ENCODE results near the gene CCT3.
"Not testable (repeated sequence)": the region's sequence is repeated elsewhere in the genome, so short reads cannot be mapped to it uniquely, and the experiment has no call there.

Gene CCT3

DNA sequence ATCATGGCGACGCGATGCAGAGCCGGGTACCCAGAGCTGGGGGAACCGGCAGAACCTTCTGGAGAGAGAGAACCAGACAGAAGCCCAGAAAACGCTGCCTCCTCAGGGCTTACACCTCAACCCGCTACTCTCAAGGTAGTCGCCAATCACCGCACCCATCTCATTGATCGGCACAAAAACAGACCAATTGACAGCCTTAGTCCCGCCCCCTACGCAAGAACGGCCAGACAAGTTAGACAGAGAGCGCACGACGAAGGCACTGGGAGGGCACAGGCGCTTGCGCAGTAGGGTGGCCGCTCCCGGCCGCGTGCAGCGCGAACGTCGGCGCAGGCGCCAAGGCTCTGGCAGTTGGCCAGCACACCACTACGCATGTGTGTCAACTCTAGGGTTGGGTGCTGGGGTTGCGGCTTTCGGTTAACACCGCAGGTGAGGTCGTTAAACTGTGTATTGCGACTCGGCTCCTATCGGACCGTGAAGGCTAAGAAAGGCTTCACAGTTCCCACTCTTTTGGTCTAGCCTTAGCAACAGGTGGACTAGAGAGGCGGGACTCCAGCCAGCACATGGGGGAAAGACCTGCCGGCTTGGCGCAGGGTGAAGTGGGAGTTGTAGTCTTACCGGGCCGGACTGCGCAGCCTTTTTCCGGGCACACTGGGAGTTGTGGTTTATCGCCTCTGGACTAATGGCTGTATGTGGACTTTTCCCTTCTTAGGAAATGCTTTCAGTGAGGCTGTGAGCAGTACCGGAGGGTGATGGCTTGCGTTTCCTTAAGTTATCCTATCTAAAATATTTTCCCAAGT, at the start of gene CCT3, which contains the start of gene TSACC:
Gene CCT3, minus strand, starts transcription at position 113 of the 797 bp plus-strand sequence. Its CDS starts 108 bp downstream, at position 5.
Gene TSACC, plus strand, starts transcription at position 347 of the 797 bp plus-strand sequence. CDS start 1,232 bp downstream, outside the sequence.
- peak; percentile 100 for DNase-seq (ENCODE audit: low read depth)

DNA sequence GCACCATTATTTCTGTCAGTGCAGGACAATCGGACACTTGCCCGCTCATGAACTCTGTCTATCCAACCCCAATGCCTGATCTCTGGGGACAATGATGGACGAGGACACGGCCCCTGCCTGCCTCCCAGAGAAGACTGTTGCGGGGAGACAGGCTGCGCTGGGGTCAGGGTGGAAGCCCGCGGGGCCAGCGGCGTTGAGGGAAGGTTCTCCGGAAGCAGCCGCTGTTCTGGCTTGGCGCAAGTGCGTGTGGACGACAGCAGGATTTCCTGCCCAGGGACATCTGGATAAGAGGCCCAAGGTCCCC, 49.7 kb upstream of the CCT3 start:
- no peak for DNase-seq (ENCODE audit: low read depth)

DNA sequence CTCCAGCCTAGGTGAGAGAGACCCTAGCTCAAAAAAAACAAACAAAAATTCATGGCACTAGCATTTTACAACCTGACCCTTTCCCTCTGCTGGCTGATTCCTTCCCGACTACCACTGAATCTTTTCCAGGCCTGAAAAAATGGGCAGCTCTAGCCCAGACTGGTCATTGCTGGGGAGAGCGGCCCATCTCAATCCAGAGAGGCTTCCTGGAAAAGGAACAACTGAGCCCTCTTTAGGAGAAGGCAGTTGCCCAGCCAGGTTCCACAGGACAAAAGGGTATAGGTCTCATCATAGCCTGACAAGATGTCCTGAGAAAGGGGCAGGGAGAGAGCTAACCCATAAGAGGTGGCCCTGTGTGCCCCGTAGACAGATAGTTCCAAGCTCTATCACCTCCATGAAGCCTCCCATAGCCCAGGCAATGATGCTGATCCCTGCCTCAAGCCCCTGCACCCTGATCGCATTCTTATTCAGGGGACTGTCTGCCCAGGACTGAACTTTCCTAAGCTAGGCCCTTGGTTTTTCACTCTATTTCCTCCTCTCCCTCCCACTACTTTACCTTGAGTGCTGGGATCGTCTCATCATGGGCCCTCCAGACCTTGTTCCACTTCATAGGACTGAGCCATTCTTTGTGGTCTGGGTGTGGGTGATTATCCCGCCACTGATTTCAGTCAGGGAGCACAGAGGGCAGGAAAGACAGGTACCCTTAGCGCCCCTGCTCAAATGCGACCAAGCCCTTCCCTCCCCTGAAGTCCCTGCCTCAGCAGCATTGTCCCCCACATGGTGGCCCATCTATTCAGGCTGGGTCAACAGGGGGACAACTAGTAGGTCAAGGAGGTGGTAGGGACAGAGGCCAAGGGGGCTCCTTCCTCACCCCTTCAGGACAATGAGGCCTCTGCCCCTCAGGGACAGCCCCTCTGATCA, 49.1 kb upstream of the CCT3 start:
- DNase-seq (ENCODE audit: low read depth) = no peak

DNA sequence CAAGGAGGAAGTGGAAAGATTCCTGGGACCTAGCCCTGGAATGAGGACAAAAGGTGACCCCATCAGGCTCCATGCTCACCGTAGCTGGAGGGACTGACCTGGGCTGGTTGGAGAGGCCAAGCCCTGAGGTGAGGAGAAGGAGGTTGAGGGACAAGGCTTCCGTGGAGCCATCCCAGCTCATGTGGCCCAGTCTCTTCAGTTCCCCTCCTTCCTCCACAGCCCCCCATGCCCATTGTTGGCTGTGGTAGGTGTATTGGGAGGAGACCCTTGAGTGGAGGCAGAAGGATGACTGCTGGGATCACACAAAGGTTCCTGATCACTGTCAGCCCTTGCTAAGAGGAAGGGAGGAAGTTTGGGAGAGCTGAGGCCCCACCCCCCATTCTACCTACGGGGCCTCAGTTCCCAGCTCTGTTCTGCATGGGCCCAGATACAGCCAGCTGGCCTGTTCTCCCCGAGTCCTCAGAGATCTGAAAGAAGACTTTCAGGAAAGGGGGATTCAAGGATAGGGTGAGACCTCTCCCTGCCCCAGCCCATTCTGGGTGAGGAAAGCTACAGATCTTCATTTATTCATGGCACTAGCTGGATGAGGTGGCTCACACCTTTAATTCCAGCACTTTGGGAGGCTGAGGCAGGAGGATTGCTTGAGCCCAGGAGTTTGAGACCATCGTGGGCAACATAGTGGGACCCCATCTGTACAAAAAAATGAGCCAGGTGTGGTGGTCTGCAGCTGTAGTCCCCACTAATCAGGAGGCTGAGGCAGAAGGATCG, 48.2 kb upstream of the CCT3 start:
- no peak for DNase-seq (ENCODE audit: low read depth)

DNA sequence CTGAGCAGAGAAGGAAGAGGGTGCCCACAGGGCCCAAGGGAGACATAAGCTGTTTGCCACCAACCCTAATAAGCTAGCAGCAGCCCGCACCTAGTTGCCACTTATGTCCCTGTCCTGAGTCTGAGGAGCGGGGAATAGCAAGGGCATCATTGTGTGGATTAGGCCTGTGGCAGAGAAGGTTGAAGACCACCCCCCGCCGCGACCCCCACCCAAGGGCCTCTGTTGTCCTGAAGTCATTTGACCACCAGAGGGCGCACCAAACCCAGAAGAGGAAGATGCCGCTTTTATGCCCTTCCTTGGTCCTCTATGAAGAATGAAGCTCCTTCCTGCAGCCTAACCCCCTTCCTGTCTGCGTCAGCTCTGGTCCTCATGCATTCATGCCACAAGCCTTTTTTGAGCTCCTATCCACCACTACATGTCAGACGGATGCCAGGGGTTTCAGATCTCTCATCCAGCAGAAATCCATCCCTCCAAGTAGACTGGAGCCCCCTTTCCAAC, 47.5 kb upstream of the CCT3 start:
- DNase-seq (ENCODE audit: low read depth) = peak; percentile 32

DNA sequence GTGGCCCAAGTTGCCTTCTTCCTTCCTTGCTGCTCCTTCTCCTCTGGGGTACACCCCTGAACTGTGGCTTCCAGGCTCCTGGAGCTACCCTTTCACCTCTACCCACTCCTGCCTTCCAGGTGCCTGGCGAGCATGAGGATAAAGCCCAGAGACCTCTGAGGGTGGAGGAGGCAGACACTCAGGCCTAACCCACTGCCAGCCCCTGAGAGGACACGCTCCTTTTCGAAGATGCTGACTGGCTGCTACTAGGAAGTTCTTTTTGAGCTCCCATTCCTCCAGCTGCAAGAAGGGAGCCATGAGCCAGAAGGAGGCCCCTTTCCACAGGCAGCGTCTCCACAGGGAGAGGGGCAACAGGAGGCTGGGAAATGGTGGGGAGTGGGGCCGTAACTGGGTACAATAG, 46.6 kb upstream of the CCT3 start:
- DNase-seq (ENCODE audit: low read depth) = no peak

DNA sequence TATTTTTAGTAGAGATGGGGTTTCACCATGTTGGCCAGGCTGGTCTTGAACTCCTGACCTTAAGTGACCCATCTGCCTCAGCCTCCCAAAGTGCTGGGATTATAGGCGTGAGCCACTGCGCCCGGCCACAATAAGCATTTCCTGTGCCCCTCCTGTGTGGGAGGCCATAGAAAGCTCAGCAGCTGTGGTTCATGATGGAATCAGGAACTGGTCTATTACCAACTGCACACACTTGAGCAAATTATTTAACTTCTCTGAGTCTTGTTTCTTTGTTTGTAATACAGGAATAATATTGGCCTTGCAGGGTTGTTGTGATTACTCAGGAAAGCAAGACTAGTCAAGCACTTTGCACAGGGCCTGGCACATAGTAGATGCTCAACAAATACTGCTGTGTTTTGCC, 45.9 kb upstream of the CCT3 start:
- no peak for DNase-seq (ENCODE audit: low read depth)

DNA sequence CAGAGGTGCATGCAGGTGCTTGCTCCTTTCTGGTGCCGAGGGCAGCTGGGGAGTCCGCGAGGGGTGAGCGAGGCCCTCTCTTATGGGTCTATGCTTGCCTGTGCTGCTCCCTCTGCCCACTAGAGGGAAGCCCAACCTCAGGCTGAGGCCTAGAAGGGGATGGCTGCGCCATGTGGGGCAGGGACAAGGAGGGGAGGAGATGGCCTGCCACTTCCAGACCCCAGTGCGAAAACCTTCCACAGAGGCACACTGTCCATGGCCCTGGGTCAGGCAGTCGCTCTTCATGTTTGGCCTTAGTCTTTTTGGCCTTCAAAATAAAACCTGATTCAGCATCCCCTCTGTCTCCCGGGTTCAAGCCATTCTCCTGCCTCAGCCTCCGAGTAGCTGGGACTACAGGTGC, 44.9 kb upstream of the CCT3 start:
- DNase-seq (ENCODE audit: low read depth) = no peak

DNA sequence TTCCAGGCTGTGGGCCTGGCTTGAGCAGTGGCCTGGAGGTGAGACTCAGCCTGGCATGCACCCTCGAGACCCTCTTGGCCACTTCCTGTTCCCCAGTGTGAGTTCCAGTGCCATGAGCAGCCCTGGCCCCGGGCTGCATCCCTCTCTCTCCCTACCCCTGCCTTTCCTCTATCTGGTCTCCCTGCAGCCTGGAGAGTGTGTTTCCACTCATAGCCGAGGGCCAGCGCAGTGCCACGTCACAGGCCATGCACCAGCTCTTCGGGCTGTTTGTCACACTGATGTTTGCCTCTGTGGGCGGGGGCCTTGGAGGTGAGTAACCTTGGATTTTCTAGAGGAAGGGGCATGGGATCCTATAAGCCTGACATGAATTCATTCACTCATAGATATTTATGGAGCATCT, 44.5 kb upstream of the CCT3 start:
- DNase-seq (ENCODE audit: low read depth) = no peak

DNA sequence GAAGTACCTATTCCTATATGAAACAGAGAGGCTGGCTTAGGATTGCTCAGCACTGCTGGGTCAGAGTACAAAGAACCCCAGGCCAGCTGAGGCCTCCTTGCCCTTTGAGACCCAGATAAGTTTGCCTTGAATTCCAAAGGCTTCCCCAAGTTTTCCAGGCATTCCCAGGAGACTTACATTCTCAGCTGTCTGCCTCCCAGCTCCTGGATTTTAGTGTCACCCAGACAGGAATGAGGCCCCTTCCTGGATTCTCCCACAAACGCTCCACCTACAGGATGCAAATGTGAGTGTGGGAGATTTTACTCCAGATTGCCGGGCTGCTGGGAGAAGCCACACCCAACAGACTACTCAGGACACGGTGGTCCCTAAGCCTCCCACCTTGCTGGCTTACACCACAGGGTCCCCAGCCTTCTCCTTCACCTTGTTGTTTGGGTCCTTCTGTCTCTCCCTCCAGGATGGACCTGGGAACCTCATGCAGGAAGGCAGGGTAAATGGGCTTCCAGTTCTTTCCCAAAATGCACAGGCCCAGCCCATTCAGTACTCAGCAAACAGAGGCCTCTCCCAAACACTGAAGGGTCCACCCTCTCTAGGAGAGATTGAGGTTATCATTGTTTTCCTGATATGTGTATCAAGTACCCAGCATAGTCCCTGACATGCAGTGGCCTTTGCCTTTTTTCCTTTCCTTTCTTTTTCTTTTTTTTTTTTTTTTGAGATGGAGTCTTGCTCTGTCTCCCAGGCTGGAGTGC, 41.5 kb upstream of the CCT3 start:
- DNase-seq (ENCODE audit: low read depth) = no peak

DNA sequence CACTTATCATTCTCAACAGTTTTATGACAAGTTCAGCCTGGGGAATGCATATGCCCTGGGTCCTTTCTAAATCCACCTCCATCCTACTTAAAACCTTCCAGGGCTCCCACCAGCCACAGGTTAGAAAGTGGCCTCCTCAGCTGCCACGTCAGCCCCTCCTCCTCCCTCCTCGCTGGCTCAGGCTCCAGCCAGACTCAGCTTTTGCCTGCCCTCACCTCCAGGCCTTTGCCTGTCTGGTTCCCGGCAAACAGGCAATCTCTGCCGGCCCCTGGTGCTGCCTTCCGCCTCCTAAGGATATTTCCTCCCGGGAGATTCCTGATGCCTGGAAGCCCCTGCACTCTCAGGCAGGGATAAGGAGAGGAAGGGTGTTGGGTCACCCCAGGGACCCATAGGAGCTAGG, 40.5 kb upstream of the CCT3 start:
- DNase-seq (ENCODE audit: low read depth) = no peak

DNA sequence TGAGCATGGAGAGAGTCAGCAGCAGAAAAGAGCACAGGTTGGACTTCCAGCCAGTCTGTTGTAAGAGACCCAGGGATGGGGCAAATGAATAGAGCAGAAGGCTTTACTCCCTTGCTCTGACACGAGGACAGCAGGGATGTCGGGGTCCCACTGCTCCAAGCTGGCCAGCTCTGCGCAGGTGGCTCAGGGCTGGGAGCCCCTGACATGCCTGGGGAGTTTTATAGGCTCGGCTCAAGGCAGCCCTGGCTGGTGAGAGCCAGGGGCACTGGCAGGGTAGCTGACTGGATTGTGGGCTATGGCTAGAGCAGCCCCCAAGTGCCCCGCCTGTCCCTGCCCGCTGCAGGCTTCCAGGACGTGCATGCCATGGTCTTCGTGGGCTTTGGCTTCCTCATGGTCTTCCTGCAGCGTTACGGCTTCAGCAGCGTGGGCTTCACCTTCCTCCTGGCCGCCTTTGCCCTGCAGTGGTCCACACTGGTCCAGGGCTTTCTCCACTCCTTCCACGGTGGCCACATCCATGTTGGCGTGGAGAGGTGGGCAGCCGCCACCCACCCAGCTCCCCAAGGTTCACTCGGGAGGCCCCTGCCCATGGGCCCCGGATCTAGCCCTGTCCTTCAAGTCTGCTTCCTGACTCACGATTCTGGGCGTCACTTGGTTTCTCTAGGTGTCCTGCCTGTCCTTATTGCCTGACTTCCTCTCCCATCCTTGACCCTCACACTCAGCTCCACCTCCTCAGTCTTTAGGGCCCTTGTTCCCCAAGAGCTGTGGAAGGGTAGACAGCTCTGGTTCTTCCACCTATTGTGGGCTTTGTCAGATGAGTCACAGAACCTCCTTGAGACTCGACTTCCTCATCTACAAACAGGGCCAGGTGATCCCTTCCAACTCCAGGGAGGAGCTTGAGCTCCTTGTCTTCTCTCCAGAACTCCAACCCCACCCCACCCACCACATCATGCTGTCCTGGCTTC, 39.1 kb upstream of the CCT3 start:
- DNase-seq (ENCODE audit: low read depth) = no peak

DNA sequence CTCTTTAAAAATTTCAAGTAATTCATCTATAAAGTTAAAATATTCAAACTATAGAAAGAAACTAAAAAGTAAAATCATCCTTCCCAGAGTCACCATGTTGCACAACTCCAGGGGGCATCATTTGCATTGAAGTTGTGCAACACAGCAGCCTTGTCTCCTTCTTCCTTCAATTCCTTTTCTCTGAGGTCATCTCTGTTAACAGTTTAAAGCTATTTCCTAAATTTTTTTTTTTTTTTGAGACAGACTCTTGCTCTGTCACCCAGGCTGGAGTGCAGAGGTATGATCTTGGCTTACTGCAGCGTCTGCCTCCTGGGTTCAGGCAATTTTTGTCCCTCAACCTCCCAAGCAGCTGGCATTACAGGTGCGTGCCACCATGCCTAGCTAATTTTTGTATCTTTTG, 38.1 kb upstream of the CCT3 start:
- DNase-seq (ENCODE audit: low read depth) = no peak

DNA sequence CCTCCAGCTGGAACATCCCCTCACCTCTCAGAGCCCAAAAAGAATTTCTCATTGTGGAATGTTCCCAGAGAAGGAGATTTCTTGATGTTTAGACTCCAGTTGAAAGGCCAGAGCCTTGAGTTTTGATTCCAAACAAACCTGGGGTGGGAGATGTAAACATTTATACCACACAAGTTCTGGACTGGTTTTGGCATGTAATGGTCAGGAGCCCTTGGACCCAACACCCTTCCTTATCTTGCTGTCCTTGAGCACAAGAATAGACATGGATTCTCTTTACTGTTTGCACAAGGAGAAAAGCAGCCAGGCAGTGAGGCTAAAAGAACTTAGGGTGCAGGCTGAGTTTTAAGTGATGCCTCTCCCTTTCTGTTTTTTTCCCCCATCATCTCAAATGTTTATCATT, 35.5 kb upstream of the CCT3 start:
- DNase-seq (ENCODE audit: low read depth) = no peak

DNA sequence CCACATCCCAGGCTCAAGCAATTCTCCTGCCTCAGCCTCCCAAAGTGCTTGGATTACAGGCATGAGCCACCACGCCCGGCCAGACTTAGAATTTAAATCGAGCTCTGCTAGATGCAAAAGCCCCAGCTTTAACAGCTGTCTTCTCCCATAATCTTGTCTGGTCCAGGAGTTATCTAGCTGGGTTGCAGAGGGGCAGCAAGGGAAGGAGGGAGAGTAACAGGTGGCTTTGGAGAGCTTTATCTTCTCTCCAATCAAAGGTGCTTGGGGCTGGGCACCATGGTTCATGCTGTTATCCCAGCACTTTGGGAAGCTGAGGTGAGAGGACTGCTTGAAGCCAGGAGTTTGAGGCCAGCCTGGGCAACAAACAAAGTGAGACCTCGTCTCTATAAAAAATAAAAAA, 34.8 kb upstream of the CCT3 start:
- no peak for DNase-seq (ENCODE audit: low read depth)

DNA sequence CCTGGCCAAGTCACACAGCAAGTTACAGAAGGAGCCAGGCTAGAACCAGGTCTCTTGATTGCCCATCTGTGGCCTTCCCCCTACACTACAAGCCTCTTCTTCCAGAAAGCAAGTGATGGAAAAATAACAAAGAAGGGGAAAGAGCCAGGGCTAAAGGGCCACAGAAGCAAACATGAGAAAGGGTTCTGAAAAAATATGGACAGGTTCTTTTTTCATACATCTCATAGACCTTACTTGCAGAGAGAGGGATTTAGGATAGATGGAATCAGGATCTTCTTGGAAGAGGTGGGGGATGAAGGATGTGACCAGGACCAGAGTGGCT, 34.1 kb upstream of the CCT3 start:
- no peak for DNase-seq (ENCODE audit: low read depth)

DNA sequence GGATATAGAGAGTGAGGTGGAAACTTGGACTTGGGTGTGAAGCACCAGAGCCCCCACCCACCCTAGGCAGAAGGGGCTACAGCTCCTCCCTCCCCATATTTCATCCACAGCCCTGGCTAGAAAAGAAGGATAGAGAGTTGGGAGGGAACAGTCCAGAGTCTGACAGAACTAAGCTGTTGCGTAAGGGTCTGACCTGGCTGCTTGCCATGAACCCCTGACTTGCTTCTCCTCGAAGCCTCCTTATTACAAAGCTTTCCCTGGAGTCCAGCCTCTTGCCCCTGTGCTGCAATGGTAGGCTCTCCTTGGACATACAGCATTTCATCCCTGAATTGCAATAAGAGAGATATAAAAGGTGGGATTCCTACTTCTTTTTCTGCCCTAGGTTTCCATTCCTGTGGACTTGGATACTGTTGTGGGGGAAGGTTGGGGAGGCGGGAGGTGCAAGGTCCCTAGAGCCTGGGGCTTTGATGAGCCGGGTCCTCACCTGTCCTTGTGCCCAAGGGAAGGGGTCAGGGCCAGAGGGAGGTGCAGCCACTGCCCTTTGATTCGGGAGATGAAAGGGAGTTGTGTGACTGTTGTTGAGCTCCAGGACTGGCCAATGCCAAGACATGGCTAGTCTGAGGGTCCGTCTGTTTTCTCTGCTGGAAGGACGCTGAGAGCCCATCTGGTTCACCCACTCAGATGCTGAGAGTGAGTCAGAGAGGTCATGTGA, 33.6 kb upstream of the CCT3 start:
- no peak for DNase-seq (ENCODE audit: low read depth)

DNA sequence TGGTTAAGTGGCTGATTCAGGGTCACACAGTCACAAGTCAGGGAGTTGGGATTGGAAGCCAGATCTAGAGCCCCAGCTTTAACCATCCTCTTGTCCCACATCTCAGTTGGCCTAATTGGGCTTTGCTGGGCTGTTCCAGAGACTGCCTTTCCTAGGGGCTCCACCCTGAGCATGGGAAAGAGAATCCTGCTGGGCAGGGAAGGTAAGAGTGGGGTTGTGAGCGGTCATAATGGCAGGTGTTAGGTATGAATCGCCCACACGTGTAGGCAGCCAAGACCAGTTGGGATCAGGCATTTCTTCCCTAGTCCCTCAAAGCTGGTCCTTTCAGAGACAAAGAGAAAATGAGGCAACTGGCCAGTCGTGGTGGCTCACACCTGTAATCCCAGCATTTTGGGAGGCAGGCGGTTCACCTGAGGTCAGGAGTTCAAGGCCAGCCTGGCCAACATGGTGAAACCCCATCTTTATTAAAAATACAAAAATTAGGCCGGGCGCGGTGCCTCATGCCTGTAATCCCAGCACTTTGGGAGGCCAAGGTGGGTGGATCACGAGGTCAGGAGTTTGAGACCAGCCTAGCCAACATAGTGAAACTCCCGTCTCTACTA, 31.7 kb upstream of the CCT3 start:
- DNase-seq (ENCODE audit: low read depth) = not testable (repeated sequence)

DNA sequence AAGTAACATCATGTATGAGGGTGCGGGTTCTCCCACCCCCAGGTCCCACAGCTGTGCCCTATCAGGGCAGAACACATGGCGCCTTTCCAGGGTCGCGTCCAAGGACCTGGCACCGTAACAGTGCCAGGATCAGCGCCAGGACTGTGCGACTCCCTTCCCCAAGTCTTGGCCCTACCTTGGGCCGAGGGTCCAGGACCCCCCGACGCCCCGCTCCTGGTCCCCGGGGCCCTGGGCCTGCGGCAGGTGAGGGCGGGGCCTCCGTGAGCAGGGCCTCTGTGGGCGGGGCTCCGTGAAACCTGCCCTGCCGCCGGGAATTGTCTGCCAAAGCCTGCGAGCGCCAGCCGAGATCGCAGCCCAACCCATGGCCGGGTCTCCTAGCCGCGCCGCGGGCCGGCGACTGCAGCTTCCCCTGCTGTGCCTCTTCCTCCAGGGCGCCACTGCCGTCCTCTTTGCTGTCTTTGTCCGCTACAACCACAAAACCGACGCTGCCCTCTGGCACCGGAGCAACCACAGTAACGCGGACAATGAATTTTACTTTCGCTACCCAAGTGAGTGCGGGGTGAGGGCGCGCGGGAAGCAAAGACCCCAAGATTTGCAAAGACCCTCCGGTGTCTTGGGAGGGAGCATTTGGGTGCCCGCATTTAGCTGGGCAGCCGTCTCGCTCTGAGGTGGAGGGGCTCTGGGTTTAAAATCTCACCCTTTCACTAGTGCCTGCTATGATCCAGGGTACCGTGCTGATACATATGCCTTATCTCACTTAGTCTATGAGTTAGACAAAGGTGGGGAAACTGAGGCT, 31.0 kb upstream of the CCT3 start, which contains the start of gene RHBG:
Gene RHBG, plus strand, starts transcription at position 323 of the 796 bp plus-strand sequence. Its CDS starts 39 bp downstream, at position 362.
- DNase-seq (ENCODE audit: low read depth) = no peak

Data from GM04504 (cell line).